Smooth muscle cell (in vitro differentiated cells): ENCODE measurements around the gene CD80. TPM values are rescaled to one million over a fixed set of nuclear protein-coding genes. Genes with fewer than 3 reads are reported as not detected.

Source experiments
- DNase-seq: peaks from one replicate; lab custom pipeline; 2025; ENCODE audit not compliant: unreplicated experiment; lab: John Stamatoyannopoulos, UW
- H2AFZ ChIP-seq: fragments of 200-600 bp; sonication (generic); 2 replicates; pipeline ENCODE4 v1.6.0; 2016; ENCODE audit warnings: antibody characterized with exemption, low read depth, mild to moderate bottlenecking
- H3F3A ChIP-seq: fragments of 200-600 bp; sonication (generic); 2 replicates; pipeline ENCODE4 v1.6.0; 2017; ENCODE audit warnings: antibody characterized with exemption, low read depth
- H3K27ac ChIP-seq: fragments of 200-600 bp; sonication (generic); 2 replicates; pipeline ENCODE4 v1.5.1; 2016; ENCODE audit warnings: low read depth, mild to moderate bottlenecking
- H3K27me3 ChIP-seq: fragments of 200-600 bp; sonication (generic); 2 replicates; pipeline ENCODE4 v1.6.1; 2016; ENCODE audit warnings: low read depth, mild to moderate bottlenecking
- H3K36me3 ChIP-seq: fragments of 200-600 bp; sonication (generic); 2 replicates; pipeline ENCODE4 v1.5.1; 2016; ENCODE audit warnings: low read depth
- H3K4me1 ChIP-seq: fragments of 200-600 bp; sonication (generic); 2 replicates; pipeline ENCODE4 v1.5.1; 2016; ENCODE audit warnings: low read depth
- H3K4me2 ChIP-seq: fragments of 200-600 bp; sonication (generic); 2 replicates; pipeline ENCODE4 v1.6.0; 2016; ENCODE audit warnings: mild to moderate bottlenecking
- H3K4me3 ChIP-seq: fragments of 200-600 bp; sonication (generic); 2 replicates; pipeline ENCODE4 v1.5.1; 2016; ENCODE audit warnings: mild to moderate bottlenecking
- H3K79me2 ChIP-seq: fragments of 200-600 bp; sonication (generic); 2 replicates; pipeline ENCODE4 v1.6.0; 2016; ENCODE audit warnings: low read depth, mild to moderate bottlenecking
- H3K9ac ChIP-seq: fragments of 200-600 bp; sonication (generic); 2 replicates; pipeline ENCODE4 v1.6.0; 2016; ENCODE audit warnings: low read depth
- H3K9me3 ChIP-seq: fragments of 200-600 bp; sonication (generic); replicated peaks from 2 replicates; pipeline ENCODE4 v1.5.1; 2016; ENCODE audit warnings: low read depth
- H4K20me1 ChIP-seq: fragments of 200-600 bp; sonication (generic); 2 replicates; pipeline ENCODE4 v1.6.0; 2016; ENCODE audit warnings: low read depth
- CTCF ChIP-seq: fragments of 200-600 bp; sonication (generic); IDR thresholded peaks from 2 replicates; pipeline ENCODE4 v1.5.1; 2017; ENCODE audit warnings: borderline replicate concordance, mild to moderate bottlenecking, antibody characterized with exemption; ENCODE audit not compliant: insufficient read depth, poor library complexity, severe bottlenecking
- WGBS: methylation state at CpG from one replicate; pipeline ENCODE4 v1.1.7; 2016; ENCODE audit warnings: low lambda C conversion rate; 5-methylcytosine and 5-hydroxymethylcytosine counted together
- polyA plus RNA-seq: library from polyadenylated mRNA; unstranded; fragments of >200 nt; fragmentation: Nextera tagmentation; extraction: Ambion mirVana; gene quantifications from 2 replicates; pipeline ENCODE4 v1.2.1, GENCODE V29; 2016
- total RNA-seq: library from RNA; depleted of rRNA; stranded (reverse); fragments of >200 nt; gene quantifications from 2 replicates; pipeline ENCODE4 v1.2.3, GENCODE V29; 2014

Gene CD80
- total and polyA plus RNA-seq, 2 experiments from 2014 or later = not detected

- no peak for TF ChIP-seq CTCF
- Histone ChIP-seq H2AFZ (no peak overlapping the region), H3K4me2 (no peak overlapping the region), H3K9me3 (no peaks in the 10 kb centered on the region), H3F3A (peaks cover 4% of the 10 kb centered on the region), H3K4me1 (no peaks in the 10 kb centered on the region), H3K4me3 (no peak overlapping the region), H3K9ac (no peak overlapping the region), H3K27me3 (no peaks in the 10 kb centered on the region), H3K36me3 (peaks cover 65% of the 10 kb centered on the region), H3K27ac (no peak overlapping the region), H4K20me1 (no peaks in the 10 kb centered on the region), H3K79me2 (no peaks in the 10 kb centered on the region)
- WGBS = 98% methylated on average over 2 of the region's 2 CpGs
- DNase-seq = no peak
Measured at GRCh38 chr3:119517112-119517511, 42.3 kb downstream of the CD80 start.

- no peak for DNase-seq
- TF ChIP-seq CTCF = no peak
- no peaks in the 10 kb centered on the region for H3K9me3 ChIP-seq
- H3K79me2 ChIP-seq = no peaks in the 10 kb centered on the region
- peaks cover 47% of the 10 kb centered on the region for H3K36me3 ChIP-seq
- no peaks in the 10 kb centered on the region for H4K20me1 ChIP-seq
- H3K27me3 ChIP-seq = no peaks in the 10 kb centered on the region
- H3K4me3 ChIP-seq = no peak overlapping the region
- H3K9ac ChIP-seq = no peak overlapping the region
- WGBS = 94% methylated on average over 2 of the region's 2 CpGs
- H3K4me1 ChIP-seq = no peaks in the 10 kb centered on the region
- no peak overlapping the region for H2AFZ ChIP-seq
- no peaks in the 10 kb centered on the region for H3F3A ChIP-seq
- H3K27ac ChIP-seq = no peak overlapping the region
- no peak overlapping the region for H3K4me2 ChIP-seq
Measured at GRCh38 chr3:119514637-119515036, 44.8 kb downstream of the CD80 start.

GRCh38 chr3:119510690-119511089 lies 48.7 kb downstream of the CD80 start:
- H3K27ac ChIP-seq = no peak overlapping the region

More at GRCh38 chr3:119510690-119511089, 48.7 kb downstream of the CD80 start:
- Histone ChIP-seq H3F3A (no peaks in the 10 kb centered on the region), H3K9me3 (no peaks in the 10 kb centered on the region), H3K27me3 (no peaks in the 10 kb centered on the region), H3K4me1 (no peaks in the 10 kb centered on the region), H3K4me3 (no peak overlapping the region), H3K4me2 (no peak overlapping the region), H2AFZ (no peak overlapping the region), H4K20me1 (peaks cover 14% of the 10 kb centered on the region), H3K79me2 (peaks cover 10% of the 10 kb centered on the region), H3K36me3 (peaks cover 20% of the 10 kb centered on the region), H3K9ac (no peak overlapping the region)
- TF ChIP-seq CTCF = no peak
- no peak for DNase-seq
